Suprapubic skin (tissue), 4 donors: ENCODE measurements around the gene PRELID1. TPM values are rescaled to one million over a fixed set of nuclear protein-coding genes. Genes with fewer than 3 reads are reported as not detected.

Source experiments
- DNase-seq, 2 donors: peaks; one replicate each; pipeline ENCODE4 v3.0.0-alpha.2; 2019; ENCODE audit warnings: low spot score in 2 of 2
- H3K27ac ChIP-seq: fragments of 200-600 bp; sonication (generic); one replicate; pipeline ENCODE4 v1.5.1; 2019
- H3K27me3 ChIP-seq: fragments of 200-600 bp; sonication (generic); one replicate; pipeline ENCODE4 v1.5.1; 2019
- H3K36me3 ChIP-seq: fragments of 200-600 bp; sonication (generic); one replicate; pipeline ENCODE4 v1.5.1; 2019
- H3K4me1 ChIP-seq: fragments of 200-600 bp; sonication (generic); one replicate; pipeline ENCODE4 v1.5.1; 2019
- H3K4me3 ChIP-seq: fragments of 200-600 bp; sonication (generic); one replicate; pipeline ENCODE4 v1.5.1; 2019; ENCODE audit warnings: mild to moderate bottlenecking
- H3K9me3 ChIP-seq: fragments of 200-600 bp; sonication (generic); one replicate; pipeline ENCODE4 v1.5.1; 2019
- CTCF ChIP-seq, 2 donors: fragments of 200-600 bp in 1 of 2; fragments of 450-650 bp in 1 of 2; sonication (generic) in 1 of 2; IDR thresholded peaks; one replicate each; pipeline ENCODE4 v1.5.1; 2016 to 2019; ENCODE audit warnings: antibody characterized with exemption in 2 of 2, mild to moderate bottlenecking in 1 of 2, moderate library complexity in 1 of 2
- EP300 ChIP-seq: sonication (generic); formaldehyde crosslinking; IDR thresholded peaks from one replicate; pipeline ENCODE4 v1.6.1; 2017; ENCODE audit warnings: antibody characterized with exemption
- POLR2A ChIP-seq, 2 donors: fragments of 450-650 bp; IDR thresholded peaks; one replicate each; pipeline ENCODE4 v1.6.1; 2017; ENCODE audit warnings: antibody characterized with exemption in 2 of 2, mild to moderate bottlenecking in 2 of 2, moderate library complexity in 2 of 2
- POLR2AphosphoS5 ChIP-seq, 3 donors: sonication (generic); formaldehyde crosslinking; IDR thresholded peaks; one replicate each; pipeline ENCODE4 v1.6.1; 2017; ENCODE audit warnings: antibody characterized with exemption in 3 of 3
- WGBS: methylation state at CpG from one replicate; pipeline ENCODE4 v1.1.5; 2018; 5-methylcytosine and 5-hydroxymethylcytosine counted together
- total RNA-seq, 4 donors: library from RNA; depleted of rRNA; stranded (reverse); fragments of >200 nt; gene quantifications; one replicate each; pipeline ENCODE4 v1.1.0, GENCODE V29; 2016

Gene PRELID1
- total RNA-seq, 4 donors from 2014 or later: 54.2 to 90.1 (median 62.1) TPM

- H3K27me3 ChIP-seq: no peaks in the 10 kb centered on the region
- no peaks in the 10 kb centered on the region for H3K9me3 ChIP-seq
- peaks cover 4% of the 10 kb centered on the region for H3K4me1 ChIP-seq
- DNase-seq: no peak
- H3K27ac ChIP-seq: no peak overlapping the region
- peaks cover 71% of the 10 kb centered on the region for H3K36me3 ChIP-seq
- no peak for TF ChIP-seq EP300
- TF ChIP-seq CTCF (IDR thresholded peaks at IDR 0.05): no peak
- TF ChIP-seq POLR2A (IDR thresholded peaks at IDR 0.05): no peak
- TF ChIP-seq POLR2AphosphoS5 (IDR thresholded peaks at IDR 0.05): no peak
- no peak overlapping the region for H3K4me3 ChIP-seq
- WGBS: 79% methylated on average over 26 of the region's 27 CpGs
Measured at GRCh38 chr5:177330991-177331842, 27.6 kb downstream of the PRELID1 start.

GRCh38 chr5:177332031-177332895 is 28.7 kb downstream of the PRELID1 start:
- Histone ChIP-seq H3K9me3 (no peaks in the 10 kb centered on the region), H3K4me3 (no peak overlapping the region), H3K27me3 (no peaks in the 10 kb centered on the region), H3K27ac (no peak overlapping the region), H3K36me3 (peaks cover 82% of the 10 kb centered on the region), H3K4me1 (peaks cover 4% of the 10 kb centered on the region)
- TF ChIP-seq POLR2AphosphoS5 (IDR thresholded peaks at IDR 0.05) (no peak), EP300 (no peak), POLR2A (IDR thresholded peaks at IDR 0.05) (no peak)
- DNase-seq: no peak
- WGBS: 90% methylated on average over 30 of the region's 35 CpGs

DNA sequence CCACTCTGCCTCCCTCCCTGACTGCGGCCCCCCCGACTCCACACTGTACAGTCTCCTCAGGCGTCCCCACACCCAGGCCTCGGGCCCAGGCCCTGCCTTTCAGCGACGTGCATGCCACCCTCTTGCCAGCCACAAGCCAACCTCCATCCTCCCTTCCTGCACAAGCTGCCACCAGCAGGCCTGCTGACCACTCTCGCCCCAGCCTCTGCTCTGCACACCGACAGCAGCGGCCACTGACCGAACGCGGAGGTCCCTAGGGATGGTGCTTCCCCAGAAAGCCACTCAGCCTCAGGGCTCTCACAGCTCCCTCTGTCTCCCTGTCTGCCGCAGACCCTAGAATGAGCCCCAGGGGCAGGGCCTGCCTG is 29.3 kb downstream of the PRELID1 start:
- H3K36me3 ChIP-seq: peaks cover 88% of the 10 kb centered on the region
- DNase-seq: no peak

GRCh38 chr5:177333420-177334154 is 30.0 kb downstream of the PRELID1 start:
- no peak for DNase-seq
- WGBS: 92% methylated on average over 11 of the region's 16 CpGs
- peaks cover 92% of the 10 kb centered on the region for H3K36me3 ChIP-seq
- no peak overlapping the region for H3K4me3 ChIP-seq
- H3K27ac ChIP-seq: no peak overlapping the region
- no peaks in the 10 kb centered on the region for H3K4me1 ChIP-seq
- TF ChIP-seq EP300 (no peak), POLR2A (IDR thresholded peaks at IDR 0.05) (no peak), CTCF (IDR thresholded peaks at IDR 0.05) (no peak), POLR2AphosphoS5 (IDR thresholded peaks at IDR 0.05) (no peak)
- H3K27me3 ChIP-seq: no peaks in the 10 kb centered on the region
- no peaks in the 10 kb centered on the region for H3K9me3 ChIP-seq

More for the DNA sequence above, 29.3 kb downstream of the PRELID1 start:
- no peaks in the 10 kb centered on the region for H3K9me3 ChIP-seq
- no peak overlapping the region for H3K4me3 ChIP-seq
- peaks cover 4% of the 10 kb centered on the region for H3K4me1 ChIP-seq
- H3K27me3 ChIP-seq: no peaks in the 10 kb centered on the region
- no peak overlapping the region for H3K27ac ChIP-seq
- no peak for TF ChIP-seq POLR2AphosphoS5 (IDR thresholded peaks at IDR 0.05)
- no peak for TF ChIP-seq CTCF (IDR thresholded peaks at IDR 0.05)
- no peak for TF ChIP-seq POLR2A (IDR thresholded peaks at IDR 0.05)
- no peak for TF ChIP-seq EP300
- WGBS: 89% methylated on average over 12 of the region's 13 CpGs

DNA sequence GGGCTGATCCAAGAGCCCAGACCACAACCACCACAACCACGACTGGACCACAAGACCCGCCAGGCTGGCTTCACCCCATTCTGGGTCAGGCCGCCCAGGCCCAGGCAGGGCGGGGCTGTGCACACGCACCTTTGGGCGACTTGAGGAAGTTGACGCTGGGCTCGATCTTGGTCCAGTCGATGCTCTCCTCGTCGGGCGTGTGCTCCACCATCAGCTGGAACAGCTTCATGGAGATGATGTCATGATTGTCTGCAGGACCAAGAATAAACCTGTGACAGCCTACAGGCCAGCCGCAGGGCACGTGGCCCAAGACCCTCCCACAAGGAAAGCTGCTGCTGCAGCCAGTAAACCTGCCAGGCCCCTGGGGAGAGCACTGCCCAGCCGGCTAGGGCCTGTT is 30.6 kb downstream of the PRELID1 start:
- H3K4me1 ChIP-seq: no peaks in the 10 kb centered on the region
- no peak for TF ChIP-seq CTCF (IDR thresholded peaks at IDR 0.05)
- no peak for TF ChIP-seq POLR2A (IDR thresholded peaks at IDR 0.05)
- TF ChIP-seq POLR2AphosphoS5 (IDR thresholded peaks at IDR 0.05): no peak
- no peak for TF ChIP-seq EP300
- no peak overlapping the region for H3K4me3 ChIP-seq
- H3K36me3 ChIP-seq: peaks cover 98% of the 10 kb centered on the region
- H3K27ac ChIP-seq: no peak overlapping the region
- H3K9me3 ChIP-seq: no peaks in the 10 kb centered on the region
- DNase-seq: no peak
- H3K27me3 ChIP-seq: no peaks in the 10 kb centered on the region
- WGBS: 74% methylated on average over 3 of the region's 15 CpGs
